Measurements from ENCODE around the gene ADAMTSL3. TPM values are rescaled to one million over a fixed set of nuclear protein-coding genes. Genes with fewer than 3 reads are reported as not detected.
"Not testable (repeated sequence)": the region's sequence is repeated elsewhere in the genome, so short reads cannot be mapped to it uniquely, and the experiment has no call there.

Gene ADAMTSL3
- total RNA-seq, 2 donors from 2014 or later, result 12.2 to 21.2 TPM

- H3K36me3 ChIP-seq, result no peaks in the 10 kb centered on the region
- H3K4me3 ChIP-seq, result peak overlapping the region; percentile 27 to 49
- no peak overlapping the region for H3K27ac ChIP-seq
- peaks cover 0 to 12% of the 10 kb centered on the region in 2 donors for H3K4me1 ChIP-seq
- no peak for DNase-seq (ENCODE audit: low spot score)
- no peaks in the 10 kb centered on the region for H3K9me3 ChIP-seq
- H3K27me3 ChIP-seq, result peaks cover 0 to 3% of the 10 kb centered on the region in 2 donors
- TF ChIP-seq CTCF (IDR thresholded peaks at IDR 0.05), result no peak
Measured at GRCh38 chr15:84079885-84080777, 426.2 kb downstream of the ADAMTSL3 start.

GRCh38 chr15:84080778-84081084, 426.8 kb downstream of the ADAMTSL3 start:
- Histone ChIP-seq H3K4me3 (peak overlapping the region in 1 of 2 donors; percentile 49), H3K4me1 (peaks cover 0 to 12% of the 10 kb centered on the region in 2 donors)
- H3K27me3 ChIP-seq; H3K27ac ChIP-seq; H3K9me3 ChIP-seq; DNase-seq (ENCODE audit: low spot score); H3K36me3 ChIP-seq: not testable (repeated sequence)

- Histone ChIP-seq H3K27me3 (peaks cover 0 to 3% of the 10 kb centered on the region in 2 donors), H3K4me3 (no peak overlapping the region)
- TF ChIP-seq CTCF (IDR thresholded peaks at IDR 0.05), result no peak
Measured at GRCh38 chr15:84081391-84082168, 427.7 kb downstream of the ADAMTSL3 start.

GRCh38 chr15:84082739-84083138, 428.8 kb downstream of the ADAMTSL3 start:
- Histone ChIP-seq H3K36me3 (no peaks in the 10 kb centered on the region), H3K4me1 (peaks cover 0 to 12% of the 10 kb centered on the region in 2 donors), H3K27ac (no peak overlapping the region), H3K4me3 (no peak overlapping the region), H3K27me3 (peaks cover 0 to 3% of the 10 kb centered on the region in 2 donors), H3K9me3 (no peaks in the 10 kb centered on the region)
- no peak for TF ChIP-seq CTCF (IDR thresholded peaks at IDR 0.05)
- no peak for DNase-seq (ENCODE audit: low spot score)

More at GRCh38 chr15:84081391-84082168, 427.7 kb downstream of the ADAMTSL3 start:
- H3K27ac ChIP-seq, result no peak overlapping the region
- H3K4me1 ChIP-seq, result peaks cover 0 to 12% of the 10 kb centered on the region in 2 donors
- H3K36me3 ChIP-seq, result no peaks in the 10 kb centered on the region
- no peak for DNase-seq (ENCODE audit: low spot score)
- H3K9me3 ChIP-seq, result no peaks in the 10 kb centered on the region

GRCh38 chr15:84086071-84086470, 432.1 kb downstream of the ADAMTSL3 start:
- H3K27ac ChIP-seq; H3K4me1 ChIP-seq; H3K36me3 ChIP-seq; H3K4me3 ChIP-seq; H3K9me3 ChIP-seq; H3K27me3 ChIP-seq; DNase-seq (ENCODE audit: low spot score): not testable (repeated sequence)

Other genes with a start within 250 kb of the ADAMTSL3 start
- gene SH3GL3, start 206.8 kb upstream of the ADAMTSL3 start, total RNA-seq, result 1 to 10 TPM in 1 of 2 donors, not detected in 1; 4.1 TPM

Data from right atrium auricular region (tissue), 2 donors.